Loucy (cell line): ENCODE data around the gene ITCH.

Source experiments
- CTCF ChIP-seq: fragments of 200-600 bp; sonication (generic); conservative IDR thresholded peaks from 2 replicates; pipeline ENCODE4 v1.5.1; 2014; ENCODE audit warnings: mild to moderate bottlenecking, antibody characterized with exemption, low read length
- EZH2phosphoT487 ChIP-seq: fragments of 200-600 bp; IDR thresholded peaks from 2 replicates; pipeline ENCODE4 v1.6.1; 2018; ENCODE audit warnings: antibody characterized with exemption, mild to moderate bottlenecking, moderate library complexity, borderline replicate concordance

- TF ChIP-seq CTCF (no peak), EZH2phosphoT487 (no peak)
These were observed 132.2 kb downstream of the ITCH start for GRCh38 chr20:34495307-34495706.
